NCI-H510A treated with DMSO at 0.1 percent for 48 hours (cell line): ENCODE measurements around the gene SH2D3A.
"Not testable (repeated sequence)": the region's sequence is repeated elsewhere in the genome, so short reads cannot be mapped to it uniquely, and the experiment has no call there.

Experiments used
- DNase-seq: peaks from one replicate; lab custom pipeline; 2025; lab: John Stamatoyannopoulos, UW

The SH2D3A gene

DNA sequence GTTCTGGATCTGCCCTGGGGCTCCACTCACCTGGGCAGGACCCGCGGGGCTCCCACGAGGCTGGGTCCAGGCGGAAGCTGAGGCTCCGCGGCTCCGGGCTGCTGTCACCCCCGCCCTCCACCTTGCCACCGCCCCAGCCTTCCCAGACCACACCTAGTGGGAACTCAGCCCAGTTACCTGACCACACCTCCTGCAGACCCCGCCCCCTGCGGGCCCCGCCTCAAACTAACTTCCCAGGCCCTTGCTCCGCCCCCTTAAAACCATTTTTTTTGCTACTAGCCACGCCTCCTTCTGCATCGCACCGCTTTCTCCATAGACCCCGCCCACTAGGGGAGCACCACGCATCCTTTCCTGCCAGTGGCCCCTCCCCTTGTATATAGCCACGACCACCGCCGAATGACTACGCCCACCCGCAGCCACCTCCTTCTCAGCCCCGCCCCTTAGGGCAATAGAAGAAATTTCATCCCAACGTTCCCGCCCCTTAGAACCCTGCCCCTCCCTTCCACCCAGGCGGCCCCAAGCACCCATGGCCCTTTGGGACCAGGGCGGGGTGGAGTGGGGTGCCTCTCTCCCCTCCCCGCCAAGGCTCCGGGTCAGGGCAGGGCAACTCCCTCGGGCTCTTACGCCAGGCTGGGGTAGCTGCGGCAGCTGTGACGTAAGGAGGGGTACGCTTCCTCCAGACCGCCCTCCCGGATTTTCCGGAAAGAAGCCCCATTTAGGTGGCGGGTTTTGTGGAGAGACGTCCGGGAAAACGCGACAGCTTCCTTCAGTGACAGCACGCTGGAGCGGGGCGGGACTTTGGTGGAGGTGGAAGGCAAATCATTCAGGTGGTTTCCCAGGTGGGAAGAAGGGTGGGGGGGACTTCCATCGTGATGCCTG, at the start of gene SH2D3A:
SH2D3A (minus strand) TSS at position 79 of the 879 bp plus-strand sequence. CDS start 3,687 bp downstream, outside the sequence.
- no peak for DNase-seq

DNA sequence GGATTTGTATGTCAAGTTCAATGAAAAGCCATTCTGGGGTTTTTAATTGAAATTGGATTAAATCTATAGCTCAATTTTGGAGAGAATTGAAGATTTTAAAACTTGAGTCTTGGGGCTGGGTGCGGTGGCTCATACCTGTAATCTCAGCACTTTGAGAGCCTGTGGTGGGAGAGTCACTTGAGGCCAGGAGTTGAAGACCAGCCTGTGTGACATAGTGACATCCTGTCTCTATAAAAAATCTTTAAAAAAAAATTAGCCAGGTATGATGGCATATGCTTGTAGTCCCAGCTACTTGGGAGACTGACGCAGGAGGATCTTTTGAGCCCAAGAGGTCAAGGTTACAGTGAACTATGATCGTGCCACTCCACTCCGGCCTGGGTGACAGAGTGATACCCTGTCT, 46.4 kb upstream of the SH2D3A start:
- no peak for DNase-seq

DNA sequence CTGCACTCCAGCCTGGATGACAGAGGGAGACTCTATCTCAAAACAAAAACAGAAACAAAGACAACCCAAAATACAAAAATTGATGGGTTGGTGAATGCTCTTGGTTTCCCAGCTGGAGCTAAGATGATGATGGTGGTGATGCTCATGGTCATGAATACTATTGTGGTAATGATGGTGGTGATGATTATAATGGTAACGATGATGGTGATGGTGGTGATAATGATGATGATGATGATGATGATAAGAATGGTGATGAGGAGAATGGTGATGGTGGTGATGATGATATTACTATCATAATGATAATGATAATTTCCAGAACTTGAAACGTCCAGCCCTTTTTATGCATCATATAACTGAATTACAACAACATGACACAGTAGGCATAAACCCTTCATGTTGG, 45.4 kb upstream of the SH2D3A start:
- DNase-seq: no peak

DNA sequence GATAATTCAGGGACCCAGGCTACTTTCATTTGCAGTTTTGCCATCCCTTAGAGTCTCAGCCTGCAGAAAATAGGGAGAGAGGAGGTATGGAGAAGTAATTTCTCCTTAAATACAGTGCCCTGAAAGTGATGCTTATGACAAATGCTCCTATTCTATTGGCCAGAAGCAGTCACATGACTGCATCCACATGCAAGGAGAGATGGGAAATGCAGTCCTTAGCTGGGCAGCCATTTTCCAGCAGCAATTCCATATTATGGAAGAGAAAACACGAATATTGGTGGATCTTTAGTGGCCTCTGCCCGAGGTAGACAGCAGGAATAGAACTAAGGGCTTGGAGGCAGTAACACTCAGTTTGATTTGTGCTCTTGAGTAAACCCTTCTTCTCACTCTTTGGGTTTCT, 44.7 kb upstream of the SH2D3A start:
- no peak for DNase-seq

DNA sequence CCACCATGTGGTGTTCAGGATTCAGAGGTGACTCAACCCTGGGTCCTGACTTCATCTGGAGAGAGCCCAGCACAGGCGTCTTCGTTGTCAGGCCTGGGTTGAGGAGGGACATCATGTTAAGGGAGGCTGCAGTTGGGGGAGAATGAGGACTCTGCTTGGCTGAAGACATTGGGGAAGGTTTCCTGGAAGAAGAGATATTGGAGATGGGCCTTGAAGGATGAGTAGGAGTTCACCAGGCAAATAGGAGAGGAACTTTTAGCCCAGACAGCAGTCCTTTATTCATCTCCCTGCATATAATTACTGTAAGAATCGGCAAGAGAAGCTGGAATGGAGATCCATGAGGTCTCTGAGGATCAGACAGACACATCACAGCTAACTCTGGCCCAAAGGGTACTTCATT, 44.1 kb upstream of the SH2D3A start:
- no peak for DNase-seq

DNA sequence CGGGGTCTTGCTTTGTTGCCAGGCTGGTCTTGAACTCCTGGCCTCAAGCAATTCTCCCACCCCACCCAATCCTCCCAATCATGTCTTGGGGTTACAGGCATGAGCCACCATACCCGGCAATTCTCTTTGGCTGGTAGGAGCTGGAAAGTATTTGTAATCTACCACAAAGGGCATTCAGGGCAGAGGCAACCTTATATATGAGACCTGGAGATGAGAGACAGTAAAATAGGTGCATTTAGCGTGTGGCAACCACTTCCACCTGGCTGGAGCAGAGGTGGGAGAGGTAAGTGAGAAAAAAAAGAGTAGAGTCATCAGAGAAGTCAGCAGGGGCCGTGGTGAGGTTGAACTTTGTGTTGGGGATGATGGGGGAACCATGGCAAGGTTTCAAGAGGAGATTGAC, 42.0 kb upstream of the SH2D3A start:
- DNase-seq: no peak

DNA sequence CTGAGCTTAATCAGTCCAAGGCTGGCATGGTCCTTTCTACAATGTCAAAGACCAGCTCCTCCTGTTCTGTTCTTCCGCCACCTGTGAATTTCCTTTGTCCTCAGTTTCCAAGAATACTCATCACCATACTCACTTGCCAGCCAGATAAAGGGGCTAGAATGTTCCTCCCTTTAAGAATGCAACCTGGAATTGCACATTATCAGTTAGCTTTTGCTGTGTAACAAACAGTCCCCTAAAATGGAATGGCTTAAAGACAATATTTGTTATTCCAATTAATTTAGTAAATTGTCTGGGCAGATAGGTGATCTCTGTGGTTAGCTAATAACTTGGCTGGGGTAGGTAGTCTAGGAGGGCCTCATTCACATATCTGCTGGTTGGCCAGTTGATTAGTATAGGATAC, 41.3 kb upstream of the SH2D3A start:
- DNase-seq: no peak

DNA sequence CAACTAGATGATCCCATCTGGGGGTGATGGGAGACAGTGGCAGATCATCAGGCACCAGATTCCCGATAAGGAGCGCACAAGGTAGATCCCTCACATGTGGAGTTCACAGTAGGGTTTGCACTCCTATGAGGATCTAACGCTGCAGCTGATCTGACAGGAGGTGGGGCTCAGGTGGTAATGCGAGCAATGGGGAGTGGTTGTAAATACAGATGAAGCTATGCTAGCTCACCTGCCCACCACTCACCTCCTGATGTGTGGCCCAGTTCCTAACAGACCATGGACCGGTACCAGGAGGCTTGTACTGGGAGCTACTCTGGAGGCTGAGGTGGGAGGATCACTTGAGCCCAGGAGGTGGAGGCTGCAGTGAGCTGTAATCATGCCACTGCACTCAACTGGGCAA, 40.1 kb upstream of the SH2D3A start:
- no peak for DNase-seq

DNA sequence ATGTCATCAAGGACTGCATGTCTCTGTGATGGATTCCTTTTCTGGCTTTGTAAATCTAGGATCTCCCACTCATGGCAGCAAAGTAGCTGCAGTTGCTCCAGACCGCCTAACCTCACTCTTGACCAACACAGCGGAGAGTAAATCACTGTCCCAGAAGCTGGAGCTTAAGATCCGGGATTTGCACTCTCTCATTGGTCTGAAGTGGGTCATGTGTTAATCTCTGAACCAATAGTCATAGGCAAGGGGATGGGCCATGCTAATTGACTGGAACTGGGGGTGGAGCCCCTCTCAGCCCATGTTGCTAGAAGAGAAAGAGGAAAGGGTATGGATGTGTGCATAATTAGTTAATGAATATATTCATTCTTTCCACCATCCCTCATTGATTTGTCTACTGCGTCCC, 39.3 kb upstream of the SH2D3A start:
- DNase-seq: no peak

DNA sequence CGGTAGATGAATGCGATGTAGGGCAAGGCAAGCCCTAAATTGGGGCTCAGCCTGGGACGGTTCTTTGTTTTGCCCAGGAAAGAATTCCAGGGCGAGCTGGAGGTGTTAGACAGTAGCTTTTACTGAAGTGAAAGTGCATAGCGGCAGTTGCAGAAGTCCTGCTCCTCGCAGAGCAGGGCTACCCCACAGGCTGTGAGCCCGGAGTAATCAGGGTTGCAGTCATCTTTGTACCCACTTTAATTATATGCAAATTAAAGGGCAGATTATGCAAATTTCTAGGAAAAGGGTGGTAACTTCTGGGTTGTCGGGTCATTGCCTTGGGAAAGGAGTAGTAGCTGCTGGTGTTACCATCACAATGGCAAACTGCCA, 35.8 kb upstream of the SH2D3A start:
- DNase-seq: no peak

DNA sequence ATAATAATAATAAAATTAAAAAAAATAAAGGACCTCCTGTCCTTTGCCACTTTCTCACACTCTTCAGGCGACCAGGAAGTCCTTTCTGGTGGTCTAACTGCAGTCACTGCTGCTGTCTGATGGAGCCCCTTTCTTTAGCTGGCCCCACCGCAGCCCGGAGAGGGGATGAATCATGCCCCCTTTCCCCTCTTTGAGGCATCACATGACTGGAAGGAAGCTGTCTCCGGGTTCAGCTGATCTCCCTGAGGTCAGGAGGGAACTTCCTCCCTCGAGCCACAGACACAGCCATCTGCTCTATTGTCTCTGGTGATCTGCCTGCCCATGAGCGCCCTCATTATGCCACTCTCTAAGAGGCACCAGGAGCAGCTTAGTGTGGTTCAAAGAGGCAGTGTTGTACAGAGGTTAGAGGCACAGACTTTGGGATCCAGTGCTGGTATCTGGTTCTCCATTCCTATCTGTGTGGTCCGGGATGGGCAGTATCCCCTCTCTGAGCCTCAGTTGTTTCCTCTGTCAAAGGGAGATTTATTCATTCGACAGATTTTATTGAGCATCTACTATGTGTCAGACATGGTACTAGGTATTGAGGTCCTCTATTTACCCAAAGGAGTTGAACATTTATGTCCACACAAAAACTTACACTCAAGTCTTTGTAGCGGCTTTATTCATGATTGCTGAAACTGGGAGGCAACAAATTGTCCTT, 35.3 kb upstream of the SH2D3A start:
- no peak for DNase-seq

DNA sequence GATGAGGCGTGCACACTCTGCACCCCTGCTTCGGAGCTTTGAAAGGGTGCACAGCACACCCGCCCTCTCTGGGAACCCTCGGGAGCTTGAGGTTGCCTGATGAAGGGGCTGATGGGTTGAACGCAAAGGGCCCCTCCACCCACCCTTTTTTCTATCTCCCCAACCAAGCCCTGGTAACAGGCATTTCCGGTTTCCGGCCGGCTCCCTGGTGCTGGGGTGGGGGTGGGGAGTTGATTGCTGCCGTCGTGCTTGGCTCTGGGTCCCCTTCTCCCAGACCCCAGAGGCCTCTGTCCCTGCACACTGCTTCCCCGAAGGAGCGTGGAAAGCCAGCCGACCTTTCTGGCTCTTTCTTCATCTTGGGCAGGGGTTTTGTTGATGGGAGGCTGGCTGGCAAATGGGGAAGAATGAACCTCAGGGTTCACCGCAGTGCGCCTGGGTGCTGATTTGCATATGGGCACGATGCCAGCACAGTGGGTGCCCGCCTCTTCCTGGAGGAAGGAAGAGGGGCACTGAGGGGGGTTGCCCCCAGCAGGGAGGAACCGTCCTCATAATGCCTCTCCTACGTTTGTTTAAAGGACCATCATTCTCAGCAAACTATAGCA, 34.4 kb upstream of the SH2D3A start:
- no peak for DNase-seq

DNA sequence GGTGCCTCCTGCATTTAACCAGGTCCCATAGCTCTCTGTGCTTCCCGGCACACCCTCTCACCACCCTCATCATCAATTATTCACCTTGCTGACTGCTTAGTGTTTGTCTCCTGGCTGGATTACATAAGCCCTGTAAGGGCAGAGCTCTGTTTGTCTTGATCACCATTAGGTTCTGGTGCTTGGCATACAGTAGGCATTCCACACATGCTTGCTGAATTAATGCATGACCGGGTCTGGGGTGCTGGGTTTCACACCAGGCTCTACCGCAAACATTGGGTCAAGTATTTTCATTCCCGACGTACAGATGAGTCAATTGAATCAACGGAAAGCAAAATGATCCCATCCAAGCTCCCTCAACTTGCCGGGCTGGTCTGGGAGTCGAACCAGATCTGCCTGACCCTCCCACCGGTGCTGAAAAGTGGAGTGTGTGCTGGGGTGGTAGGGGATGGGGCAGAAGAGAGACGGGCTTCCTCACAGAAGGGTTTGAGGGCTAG, 33.8 kb upstream of the SH2D3A start:
- no peak for DNase-seq

DNA sequence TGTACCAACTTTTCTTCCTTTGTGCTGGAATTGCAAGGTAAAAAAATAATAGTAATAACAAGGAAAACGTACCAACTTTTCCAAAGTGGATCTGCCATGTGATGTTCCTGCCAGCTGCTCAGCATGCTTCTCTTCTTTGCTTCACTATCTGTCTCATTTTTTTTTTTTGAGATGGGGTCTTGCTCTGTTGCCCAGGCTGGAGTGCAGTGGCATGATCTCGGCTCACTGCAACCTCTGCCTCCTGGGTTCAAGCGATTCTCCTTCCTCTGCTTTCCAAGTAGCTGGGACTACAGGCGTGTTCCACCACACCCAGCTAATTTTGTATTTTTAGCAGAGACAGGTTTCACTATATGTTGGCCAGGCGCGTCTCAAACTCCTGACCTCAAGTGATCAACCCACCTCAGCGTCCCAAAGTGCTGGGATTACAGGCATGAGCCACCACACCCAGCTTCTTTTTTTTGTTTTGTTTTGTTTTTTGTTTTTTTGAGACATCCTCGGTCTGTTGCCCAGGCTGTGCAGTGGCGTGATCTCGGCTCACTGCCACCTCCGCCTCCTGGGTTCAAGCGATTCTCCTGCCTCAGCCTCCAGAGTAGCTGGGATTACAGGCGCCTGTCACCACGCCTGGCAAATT, 33.0 kb upstream of the SH2D3A start:
- DNase-seq: not testable (repeated sequence)

DNA sequence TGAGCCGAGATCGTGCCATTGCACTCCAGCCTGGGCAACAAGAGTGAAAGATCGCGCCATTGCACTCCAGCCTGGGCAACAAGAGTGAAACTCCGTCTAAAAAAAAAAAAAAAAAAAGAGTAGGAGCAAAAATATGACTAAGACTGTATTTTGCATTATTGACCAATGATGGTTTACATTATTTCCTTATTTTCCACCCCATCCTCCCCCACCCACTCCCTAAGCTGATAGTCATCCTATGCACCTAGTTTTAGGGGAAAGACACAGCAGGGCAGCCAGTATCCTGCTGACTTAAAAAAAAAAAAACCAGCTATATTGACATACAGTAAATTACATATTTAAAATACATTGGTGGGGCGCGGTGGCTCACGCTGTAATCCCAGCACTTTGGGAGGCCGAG, 30.4 kb upstream of the SH2D3A start:
- DNase-seq: no peak

DNA sequence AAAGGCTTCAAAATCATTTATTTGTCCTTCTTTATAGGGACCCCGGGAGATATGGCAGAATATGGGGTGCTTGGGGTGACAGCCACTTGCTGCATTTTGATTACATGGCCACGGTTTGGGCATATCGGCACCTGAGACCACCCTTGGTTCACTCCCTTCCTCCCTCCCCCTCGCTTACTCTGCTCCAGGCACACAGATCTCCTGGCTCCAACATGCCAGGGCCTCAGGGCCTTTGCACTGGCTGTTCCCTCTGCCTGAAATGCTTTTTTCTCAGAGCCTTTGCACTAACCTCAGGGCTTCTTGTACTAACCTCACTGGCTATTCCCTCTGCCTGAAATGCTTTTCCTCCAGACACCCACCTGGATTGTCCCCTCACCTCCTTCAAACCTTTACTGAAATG, 29.0 kb upstream of the SH2D3A start:
- no peak for DNase-seq

DNA sequence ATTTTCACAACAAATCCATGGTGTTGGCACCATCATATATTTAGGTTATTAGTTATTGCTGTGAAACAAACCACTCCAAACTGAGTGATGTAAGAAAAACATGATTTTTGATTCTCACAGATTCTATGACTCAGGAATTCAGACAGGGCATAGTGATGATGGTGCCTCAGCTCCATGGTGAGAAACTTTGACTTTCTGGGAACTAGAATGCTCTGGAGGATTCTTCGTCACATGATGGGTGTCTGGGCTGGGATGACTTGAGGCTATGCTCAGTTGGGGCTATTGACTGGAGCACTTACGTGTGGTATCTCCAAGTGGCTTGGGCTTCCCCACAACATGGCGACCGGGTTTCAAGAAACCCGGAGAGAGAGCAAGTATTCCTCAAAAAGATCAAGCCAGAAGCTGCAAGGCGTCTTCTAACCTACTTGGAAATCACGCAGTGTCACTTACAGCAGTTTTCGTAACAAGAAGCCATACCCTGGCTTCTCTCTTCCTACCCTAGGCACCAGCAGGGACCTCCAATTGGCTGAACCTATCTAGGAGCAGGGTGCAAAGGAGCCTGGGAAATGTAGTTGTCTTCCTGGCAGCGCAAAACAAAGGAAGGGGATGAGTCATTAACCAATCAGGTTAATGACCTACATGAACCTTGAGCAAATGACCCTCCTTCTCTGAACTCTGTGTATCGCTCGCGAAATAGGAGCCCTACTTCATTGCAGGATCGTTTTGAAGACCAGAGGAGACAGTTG, 27.6 kb upstream of the SH2D3A start:
- no peak for DNase-seq

DNA sequence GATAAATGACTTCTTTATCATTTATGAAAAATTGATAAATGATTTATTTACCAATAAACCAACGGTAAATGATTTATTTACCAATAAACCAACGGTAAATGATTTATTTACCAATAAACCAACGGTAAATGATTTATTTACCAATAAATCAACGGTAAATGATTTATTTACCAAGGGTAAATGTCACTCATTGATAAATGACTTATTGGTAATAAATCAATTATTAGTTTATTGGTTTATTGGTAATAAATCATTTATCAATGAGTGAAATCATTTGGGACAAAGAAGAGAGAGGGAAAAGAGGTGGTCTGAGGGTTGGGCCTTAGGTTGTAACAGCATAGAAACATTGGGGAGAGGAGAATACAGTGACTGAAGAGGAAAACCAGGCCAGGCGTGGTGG, 26.7 kb upstream of the SH2D3A start:
- DNase-seq: no peak

DNA sequence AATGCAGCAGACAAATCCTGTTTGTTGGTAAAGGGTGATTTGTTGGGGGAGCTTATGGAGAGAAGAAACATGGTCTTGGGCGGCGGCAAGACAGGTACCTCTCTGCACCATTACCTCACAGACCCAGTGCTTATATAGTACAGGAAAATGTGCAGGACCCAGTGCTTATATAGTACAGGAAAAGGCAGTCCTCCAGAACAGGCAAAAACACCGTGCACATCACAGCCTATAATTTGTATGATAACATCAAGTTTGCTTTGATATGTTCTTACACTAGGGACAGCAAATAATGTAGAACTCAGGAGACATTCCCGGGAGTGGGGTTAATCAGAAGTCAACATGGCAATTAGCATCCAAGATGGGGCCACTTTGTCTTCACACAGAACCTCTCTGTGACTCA, 26.2 kb upstream of the SH2D3A start:
- DNase-seq: no peak

DNA sequence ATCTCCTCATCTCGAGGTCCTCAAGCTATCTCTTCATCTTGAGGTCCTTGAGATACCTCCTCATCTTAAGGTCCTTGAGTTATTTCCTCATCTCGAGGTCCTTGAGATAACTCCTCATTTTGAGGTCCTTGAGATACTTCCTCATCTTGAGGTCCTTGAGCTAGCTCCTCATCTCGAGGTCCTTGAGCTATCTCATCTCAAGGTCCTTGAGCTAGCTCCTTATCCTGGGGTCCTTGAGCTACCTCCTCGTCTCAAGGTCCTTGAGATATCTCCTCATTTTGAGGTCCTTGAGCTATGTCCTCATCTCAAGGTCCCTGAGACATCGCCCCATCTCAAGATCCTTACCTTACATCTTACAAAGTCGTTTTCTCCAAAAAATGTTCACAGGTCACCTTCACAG, 24.0 kb upstream of the SH2D3A start:
- DNase-seq: no peak

DNA sequence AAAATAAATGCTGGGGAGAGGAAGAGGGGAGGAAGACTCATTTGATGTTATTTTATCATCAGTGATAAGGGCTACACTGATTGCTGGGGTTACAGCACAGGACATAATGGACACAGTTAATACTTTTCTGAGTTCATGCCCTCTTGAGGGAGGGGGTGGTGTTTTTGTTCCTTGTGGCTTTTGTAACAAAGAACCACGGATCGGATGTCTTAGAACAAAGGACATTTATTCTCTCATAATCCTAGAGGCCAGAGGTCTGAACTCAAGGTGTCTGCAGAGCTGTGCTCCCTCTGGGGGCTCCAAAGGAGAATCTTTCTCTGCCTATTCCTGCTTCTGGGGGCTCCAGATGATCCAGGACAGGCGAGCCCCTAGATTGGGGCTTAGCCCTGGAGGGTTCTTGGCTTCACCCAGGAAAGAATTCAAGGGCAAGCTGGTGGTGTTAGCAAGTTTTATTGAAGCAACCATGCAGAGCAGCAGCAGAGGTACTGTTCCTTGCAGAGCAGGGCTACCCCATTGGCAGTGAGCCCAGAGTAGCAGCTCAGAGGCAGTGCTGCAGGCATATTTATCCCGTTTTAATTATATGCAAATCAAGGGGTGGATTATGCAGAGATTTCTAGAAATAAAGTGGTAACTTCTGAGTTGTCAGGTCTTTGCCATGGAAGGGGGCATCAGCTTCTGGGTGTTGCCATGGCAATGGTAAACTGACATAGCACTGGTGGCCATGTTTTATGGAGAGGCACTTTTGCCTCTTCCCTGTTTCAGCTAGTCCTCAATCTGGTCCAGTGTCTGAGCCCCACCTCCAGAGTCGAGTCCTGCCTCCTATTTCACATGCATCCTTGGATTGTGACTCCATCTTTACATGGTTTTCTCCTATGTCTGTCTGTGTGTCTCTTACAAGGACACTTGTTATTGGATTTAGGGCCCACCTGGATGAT, 23.2 kb upstream of the SH2D3A start:
- DNase-seq: no peak
